Activated naive CD4-positive, alpha-beta T cell treated with anti-CD3 and anti-CD28 coated beads, Interleukin-2, amount 10 ng/mL, durations not matched to agents 7 days and 5 days (primary cell): Measurements from ENCODE around the gene LDLRAD3.

Source experiments
- CTCF ChIA-PET: fragments of 350-600 bp; sonication (Branson Sonifier 250); formaldehyde crosslinking; loops from one replicate; lab custom pipeline; 2021; ENCODE audit warnings: antibody characterized with exemption; lab: Charles Lee
- DNase-seq: peaks from one replicate; pipeline ENCODE4 v3.0.0-alpha.2; 2020
- H3K27ac Mint-ChIP-seq: one replicate; pipeline ENCODE4 v1.8.0; 2021; ENCODE audit warnings: mild to moderate bottlenecking, moderate library complexity, mixed read lengths
- H3K27me3 Mint-ChIP-seq: one replicate; pipeline ENCODE4 v1.8.0; 2021; ENCODE audit warnings: mild to moderate bottlenecking, mixed read lengths
- H3K36me3 Mint-ChIP-seq: one replicate; pipeline ENCODE4 v1.8.0; 2021; ENCODE audit warnings: mixed read lengths
- H3K4me1 Mint-ChIP-seq: one replicate; pipeline ENCODE4 v1.8.0; 2021; ENCODE audit warnings: mixed read lengths
- H3K4me3 Mint-ChIP-seq: one replicate; pipeline ENCODE4 v1.8.0; 2021; ENCODE audit warnings: mild to moderate bottlenecking, moderate library complexity, mixed read lengths
- H3K9me3 Mint-ChIP-seq: one replicate; pipeline ENCODE4 v1.8.0; 2021; ENCODE audit warnings: mixed read lengths

LDLRAD3 gene

DNA sequence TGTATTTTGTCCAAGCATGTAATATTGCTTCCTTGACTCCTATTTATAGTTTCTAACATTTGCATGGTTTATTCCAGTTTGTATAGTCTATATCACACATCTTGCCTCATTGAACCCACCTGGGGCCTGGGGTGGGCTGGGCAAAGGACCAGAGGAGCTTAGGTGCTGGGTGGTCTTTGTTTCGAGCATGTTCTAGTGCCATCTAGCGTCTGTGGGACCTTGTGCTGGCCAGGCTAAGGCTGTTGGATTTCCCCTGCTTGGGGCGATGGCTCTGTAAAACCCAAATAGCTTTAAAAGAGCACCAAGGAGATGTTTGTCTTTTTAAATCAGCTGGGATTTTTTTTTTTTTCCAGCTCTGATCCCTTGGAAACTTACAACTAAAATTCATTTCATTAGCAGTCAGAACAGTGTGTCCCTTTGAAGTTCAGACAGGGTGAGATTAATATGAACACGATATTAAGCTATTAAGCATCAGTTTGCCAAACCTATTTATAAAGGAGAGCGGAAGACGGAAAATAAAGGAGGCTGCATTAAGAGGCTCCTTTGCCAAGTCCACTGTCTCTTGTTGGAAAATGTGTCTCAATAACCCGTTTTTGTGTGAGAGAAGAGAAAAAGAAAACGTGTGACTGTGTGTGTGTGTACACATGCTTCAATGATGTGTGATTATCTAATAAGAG lies 188.0 kb downstream of the LDLRAD3 start:
- DNase-seq, result peak; percentile 30
- H3K4me3 Mint-ChIP-seq, result no peak overlapping the region
- H3K36me3 Mint-ChIP-seq, result no peaks in the 10 kb centered on the region
- CTCF ChIA-PET, result interaction anchor here (0.7 to 2.1 kb wide), 4 partner anchors 14 to 516 kb away, joined by 3 to 9 read pairs (median 3); no protein-coding TSS in a partner anchor
- H3K27me3 Mint-ChIP-seq, result peaks cover 8% of the 10 kb centered on the region
- H3K9me3 Mint-ChIP-seq, result no peaks in the 10 kb centered on the region
- H3K4me1 Mint-ChIP-seq, result no peaks in the 10 kb centered on the region
- H3K27ac Mint-ChIP-seq, result no peak overlapping the region

- no peaks in the 10 kb centered on the region for H3K4me1 Mint-ChIP-seq
- H3K27ac Mint-ChIP-seq, result no peak overlapping the region
- H3K27me3 Mint-ChIP-seq, result peaks cover 8% of the 10 kb centered on the region
- DNase-seq, result no peak
- H3K4me3 Mint-ChIP-seq, result no peak overlapping the region
- no peaks in the 10 kb centered on the region for H3K36me3 Mint-ChIP-seq
- no peaks in the 10 kb centered on the region for H3K9me3 Mint-ChIP-seq
- CTCF ChIA-PET, result no interaction called here
Measured at GRCh38 chr11:36132940-36133339, 189.1 kb downstream of the LDLRAD3 start.

DNA sequence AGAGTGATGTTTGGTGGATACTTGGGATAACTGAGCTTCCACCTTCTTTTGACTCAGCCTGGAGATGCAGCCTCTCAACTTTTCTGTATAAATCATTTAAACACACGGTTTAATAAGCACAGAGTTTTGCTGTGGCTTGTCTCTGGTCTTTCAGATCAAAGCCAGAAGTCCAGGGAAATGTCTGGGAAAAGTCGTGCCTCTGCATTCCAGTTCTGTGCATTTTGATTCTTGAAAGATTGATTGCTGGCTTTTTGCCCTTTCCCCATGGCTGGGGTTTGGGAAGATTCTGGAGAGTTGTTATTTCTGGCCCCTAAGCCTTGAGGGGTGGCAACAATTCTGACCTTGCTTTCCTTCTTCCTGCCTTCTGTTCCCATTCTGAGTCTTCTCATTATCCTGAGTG lies 191.2 kb downstream of the LDLRAD3 start:
- H3K4me1 Mint-ChIP-seq, result no peaks in the 10 kb centered on the region
- peaks cover 7% of the 10 kb centered on the region for H3K27me3 Mint-ChIP-seq
- H3K36me3 Mint-ChIP-seq, result no peaks in the 10 kb centered on the region
- no peak for DNase-seq
- CTCF ChIA-PET, result interaction anchor here (1.0 kb wide), 1 partner anchor 131 kb away, joined by 4 read pairs; no protein-coding TSS in a partner anchor
- no peak overlapping the region for H3K4me3 Mint-ChIP-seq
- no peaks in the 10 kb centered on the region for H3K9me3 Mint-ChIP-seq
- H3K27ac Mint-ChIP-seq, result no peak overlapping the region

DNA sequence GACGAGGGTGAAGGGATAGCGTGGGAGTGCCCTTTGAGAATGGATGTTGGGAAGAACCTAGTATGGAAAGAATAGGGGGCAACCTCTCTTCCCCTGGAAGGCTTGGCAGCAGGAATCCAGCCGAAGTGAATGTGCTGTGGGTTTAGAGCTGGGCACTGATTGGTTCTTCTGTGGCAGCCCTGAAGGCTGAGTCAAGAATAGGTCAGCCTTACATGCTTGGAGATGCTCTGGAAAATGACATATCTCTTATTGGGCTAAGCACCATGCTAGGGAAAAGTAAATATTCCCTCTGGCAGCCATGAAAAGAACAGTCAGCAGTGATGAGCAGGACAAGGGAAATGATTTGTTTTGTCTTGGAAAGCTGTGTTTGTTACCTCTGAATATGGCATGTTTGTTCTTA lies 195.9 kb downstream of the LDLRAD3 start:
- DNase-seq, result no peak
- CTCF ChIA-PET, result no interaction called here
- Mint-ChIP-seq H3K36me3 (no peaks in the 10 kb centered on the region), H3K27ac (no peak overlapping the region), H3K4me1 (no peaks in the 10 kb centered on the region), H3K4me3 (no peak overlapping the region), H3K27me3 (peaks cover 3% of the 10 kb centered on the region), H3K9me3 (no peaks in the 10 kb centered on the region)

DNA sequence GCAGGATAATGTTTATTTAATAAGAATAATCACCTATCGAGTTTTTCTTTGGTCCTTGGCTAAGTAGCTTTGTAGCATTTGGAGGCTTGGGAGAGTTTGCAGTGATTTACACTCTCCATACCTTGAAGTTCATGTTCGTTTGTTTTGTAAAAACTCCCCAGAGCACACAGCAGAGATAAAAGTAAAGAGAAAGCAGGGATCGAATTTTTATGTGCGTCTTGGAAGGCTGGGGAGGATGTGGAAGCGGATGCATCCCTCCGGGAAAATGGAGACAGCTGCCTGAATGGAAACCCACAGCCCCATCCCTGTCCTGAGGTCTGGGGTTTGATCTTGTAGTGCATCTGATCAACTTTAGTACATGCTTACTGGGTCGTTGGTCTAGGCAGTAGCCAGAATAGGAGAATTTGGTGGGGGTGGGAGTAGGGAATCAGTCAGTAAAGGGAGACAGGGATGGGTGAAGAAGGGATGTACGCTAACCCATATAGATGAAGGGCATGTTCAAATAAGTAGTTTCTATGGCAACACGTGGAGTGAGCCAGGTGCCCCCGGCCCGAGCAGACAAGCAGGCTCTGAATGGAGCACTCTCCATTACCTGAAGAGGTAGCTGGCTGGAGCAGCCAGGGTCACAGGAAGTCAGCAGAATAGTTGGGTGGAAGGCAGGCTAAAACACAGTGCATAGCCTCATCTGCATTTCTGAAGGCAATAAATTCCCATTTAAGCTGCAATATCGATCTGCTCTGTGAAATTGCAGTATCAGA lies 197.5 kb downstream of the LDLRAD3 start:
- no peaks in the 10 kb centered on the region for H3K4me1 Mint-ChIP-seq
- CTCF ChIA-PET, result no interaction called here
- no peak overlapping the region for H3K4me3 Mint-ChIP-seq
- no peak overlapping the region for H3K27ac Mint-ChIP-seq
- DNase-seq, result no peak
- peaks cover 3% of the 10 kb centered on the region for H3K27me3 Mint-ChIP-seq
- H3K36me3 Mint-ChIP-seq, result no peaks in the 10 kb centered on the region
- no peaks in the 10 kb centered on the region for H3K9me3 Mint-ChIP-seq

- no peak overlapping the region for H3K4me3 Mint-ChIP-seq
- CTCF ChIA-PET, result interaction anchor here (0.6 kb wide), 1 partner anchor 46 kb away, joined by 3 read pairs; no protein-coding TSS in a partner anchor
- no peaks in the 10 kb centered on the region for H3K4me1 Mint-ChIP-seq
- no peaks in the 10 kb centered on the region for H3K9me3 Mint-ChIP-seq
- H3K27me3 Mint-ChIP-seq, result peaks cover 3% of the 10 kb centered on the region
- H3K27ac Mint-ChIP-seq, result no peak overlapping the region
- H3K36me3 Mint-ChIP-seq, result no peaks in the 10 kb centered on the region
- no peak for DNase-seq
Measured at GRCh38 chr11:36141956-36142355, 198.1 kb downstream of the LDLRAD3 start.

DNA sequence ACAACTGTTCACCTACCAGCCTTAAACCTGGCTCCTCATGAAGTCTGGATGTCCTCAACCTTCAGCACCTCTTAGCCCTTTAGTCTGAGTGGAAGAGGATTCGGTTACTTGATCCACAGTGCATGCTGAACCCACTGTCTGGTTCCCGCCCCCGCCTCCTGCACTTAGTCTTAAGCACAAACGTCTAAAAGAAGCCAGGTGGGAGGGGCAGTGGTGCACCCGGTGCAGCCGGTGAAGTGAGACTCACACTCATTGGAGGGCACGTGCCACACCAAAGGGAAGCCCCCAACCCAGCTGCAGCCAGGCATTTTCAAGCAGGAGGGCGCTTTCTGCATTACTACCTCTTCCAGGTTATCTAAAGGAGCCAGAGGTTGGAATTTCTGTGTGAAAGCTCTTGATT lies 198.6 kb downstream of the LDLRAD3 start:
- H3K9me3 Mint-ChIP-seq, result no peaks in the 10 kb centered on the region
- no peak overlapping the region for H3K4me3 Mint-ChIP-seq
- no peaks in the 10 kb centered on the region for H3K4me1 Mint-ChIP-seq
- peaks cover 3% of the 10 kb centered on the region for H3K27me3 Mint-ChIP-seq
- CTCF ChIA-PET, result interaction anchor here (0.6 kb wide), 1 partner anchor 46 kb away, joined by 3 read pairs; no protein-coding TSS in a partner anchor
- DNase-seq, result no peak
- H3K27ac Mint-ChIP-seq, result no peak overlapping the region
- H3K36me3 Mint-ChIP-seq, result no peaks in the 10 kb centered on the region

DNA sequence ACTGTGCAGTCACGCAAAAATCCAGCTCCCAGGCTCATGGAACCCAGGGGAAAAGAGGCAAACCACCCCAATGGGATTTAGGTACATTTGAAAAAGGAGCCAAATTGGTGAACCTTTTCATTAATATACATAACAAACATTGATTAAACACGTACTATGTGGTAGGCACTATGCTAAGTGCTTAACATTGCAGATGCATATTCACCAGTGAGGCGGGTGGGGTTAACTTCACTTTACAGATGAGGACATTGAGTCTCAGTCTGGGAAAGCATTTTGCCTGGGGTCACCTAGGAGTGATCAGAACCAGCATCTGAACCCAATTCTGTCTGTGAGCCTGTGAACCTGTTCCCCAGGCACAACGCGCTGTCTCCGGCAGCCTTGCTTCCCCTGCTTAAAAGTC lies 199.0 kb downstream of the LDLRAD3 start:
- H3K27ac Mint-ChIP-seq, result no peak overlapping the region
- DNase-seq, result no peak
- peaks cover 3% of the 10 kb centered on the region for H3K27me3 Mint-ChIP-seq
- CTCF ChIA-PET, result no interaction called here
- H3K9me3 Mint-ChIP-seq, result no peaks in the 10 kb centered on the region
- H3K4me3 Mint-ChIP-seq, result no peak overlapping the region
- H3K36me3 Mint-ChIP-seq, result no peaks in the 10 kb centered on the region
- no peaks in the 10 kb centered on the region for H3K4me1 Mint-ChIP-seq

DNA sequence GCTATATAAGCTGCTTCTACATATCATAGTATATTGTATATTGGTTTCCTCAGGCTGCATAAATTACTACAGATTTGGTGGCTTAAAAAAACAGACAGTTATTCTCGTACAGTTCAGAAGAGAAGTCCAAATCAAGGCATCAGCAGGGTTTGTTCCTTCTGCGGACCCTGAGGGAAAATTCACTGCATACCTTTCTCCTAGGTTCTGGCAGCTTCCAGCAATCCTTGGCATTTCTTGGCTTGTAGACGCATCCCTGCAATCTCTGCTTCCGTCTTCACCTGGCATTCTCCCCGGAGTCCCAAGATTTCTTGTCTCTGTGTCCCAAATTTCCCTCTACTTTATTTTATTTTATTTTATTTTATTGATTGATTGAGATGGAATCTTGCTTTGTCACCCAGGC lies 202.6 kb downstream of the LDLRAD3 start:
- no peak for DNase-seq
- peaks cover 3% of the 10 kb centered on the region for H3K27me3 Mint-ChIP-seq
- CTCF ChIA-PET, result no interaction called here
- peaks cover 2% of the 10 kb centered on the region for H3K4me1 Mint-ChIP-seq
- no peak overlapping the region for H3K27ac Mint-ChIP-seq
- H3K4me3 Mint-ChIP-seq, result no peak overlapping the region
- H3K9me3 Mint-ChIP-seq, result no peaks in the 10 kb centered on the region
- no peaks in the 10 kb centered on the region for H3K36me3 Mint-ChIP-seq

DNA sequence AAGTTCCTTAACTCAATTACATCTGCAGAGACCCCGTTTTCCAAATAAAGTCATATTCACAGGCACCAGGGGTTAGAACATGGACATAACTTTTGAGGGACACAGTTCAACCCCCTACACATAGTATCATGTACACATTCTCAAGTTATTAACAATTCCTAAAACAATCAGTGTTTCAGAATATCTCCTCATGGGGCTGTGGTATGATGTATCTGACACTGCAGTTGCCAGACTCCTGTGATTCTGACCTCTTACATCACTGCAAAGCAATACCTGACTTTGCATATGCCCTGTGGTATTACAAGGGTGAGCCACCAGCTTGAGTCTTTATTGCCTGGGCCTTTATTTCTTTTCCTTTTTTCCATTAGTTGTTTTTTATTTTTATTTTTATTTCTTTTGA lies 203.6 kb downstream of the LDLRAD3 start:
- DNase-seq, result no peak
- Mint-ChIP-seq H3K36me3 (no peaks in the 10 kb centered on the region), H3K27me3 (peaks cover under 1% of the 10 kb centered on the region), H3K4me1 (peaks cover 2% of the 10 kb centered on the region), H3K4me3 (no peak overlapping the region), H3K9me3 (no peaks in the 10 kb centered on the region), H3K27ac (no peak overlapping the region)
- CTCF ChIA-PET, result no interaction called here

GRCh38 chr11:36148701-36149100 lies 204.8 kb downstream of the LDLRAD3 start:
- no peak overlapping the region for H3K27ac Mint-ChIP-seq

DNA sequence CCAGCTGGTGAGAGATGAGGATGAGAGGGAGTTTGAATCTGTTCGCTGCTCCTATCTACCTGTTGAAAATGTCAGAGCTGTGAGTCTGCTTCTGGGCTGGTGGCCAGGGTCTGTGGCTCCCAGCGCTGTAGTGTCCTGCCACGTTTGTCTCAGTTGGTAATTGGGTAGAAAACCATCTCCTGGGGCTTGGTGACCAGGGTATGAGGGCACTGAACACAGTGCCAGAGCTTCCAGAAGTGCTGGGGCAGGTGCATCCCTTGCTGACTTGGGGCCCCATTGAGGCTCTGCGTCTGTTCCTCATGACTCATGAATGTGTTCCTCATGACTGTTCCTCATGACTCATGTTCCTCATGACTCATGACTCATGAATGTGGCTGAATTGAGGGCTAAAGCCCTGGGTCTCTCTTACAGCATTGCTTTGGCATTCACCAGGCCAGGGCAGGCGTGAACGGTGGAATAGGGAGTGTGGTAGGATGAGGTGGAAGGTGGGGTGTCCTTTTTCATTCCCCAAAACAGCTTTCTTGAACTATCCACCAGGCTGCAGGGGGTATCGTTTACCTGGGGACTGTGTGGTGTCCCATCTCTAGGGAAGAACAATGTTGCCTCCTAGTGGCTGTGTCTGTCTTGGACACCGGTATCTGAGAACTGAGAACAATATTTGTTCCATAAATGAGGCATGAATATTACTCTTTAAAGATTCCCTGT lies 205.8 kb downstream of the LDLRAD3 start:
- DNase-seq, result peak; percentile 21
- Mint-ChIP-seq H3K9me3 (no peaks in the 10 kb centered on the region), H3K36me3 (no peaks in the 10 kb centered on the region), H3K4me1 (peaks cover 2% of the 10 kb centered on the region), H3K27me3 (no peaks in the 10 kb centered on the region), H3K4me3 (no peak overlapping the region), H3K27ac (no peak overlapping the region)
- CTCF ChIA-PET, result interaction anchor here (1.0 kb wide), 1 partner anchor 535 kb away, joined by 3 read pairs; no protein-coding TSS in a partner anchor

More at GRCh38 chr11:36148701-36149100, 204.8 kb downstream of the LDLRAD3 start:
- H3K4me1 Mint-ChIP-seq, result peaks cover 2% of the 10 kb centered on the region
- H3K36me3 Mint-ChIP-seq, result no peaks in the 10 kb centered on the region
- H3K27me3 Mint-ChIP-seq, result no peaks in the 10 kb centered on the region
- no peaks in the 10 kb centered on the region for H3K9me3 Mint-ChIP-seq
- DNase-seq, result no peak
- H3K4me3 Mint-ChIP-seq, result no peak overlapping the region
- CTCF ChIA-PET, result no interaction called here

DNA sequence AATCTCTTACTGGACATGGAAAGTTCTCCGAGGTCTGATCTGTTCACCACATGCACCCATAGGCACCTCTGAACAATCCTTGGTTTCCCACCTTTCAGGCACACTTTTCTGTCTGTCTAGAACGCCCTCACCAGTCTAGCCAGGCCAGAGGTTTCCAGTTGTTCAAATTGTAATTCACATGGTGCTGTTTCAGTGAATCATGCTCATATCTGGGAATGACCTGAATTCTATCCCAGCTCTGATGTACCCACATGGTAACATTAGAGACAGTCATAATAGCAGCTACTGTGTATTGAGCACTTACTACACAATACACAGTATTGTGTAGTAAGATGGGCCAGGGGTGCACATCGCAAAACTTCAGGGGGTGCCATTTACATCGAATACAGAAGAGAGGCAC lies 207.1 kb downstream of the LDLRAD3 start:
- Mint-ChIP-seq H3K27me3 (no peaks in the 10 kb centered on the region), H3K27ac (no peak overlapping the region), H3K4me1 (peaks cover 2% of the 10 kb centered on the region), H3K4me3 (no peak overlapping the region), H3K9me3 (no peaks in the 10 kb centered on the region), H3K36me3 (no peaks in the 10 kb centered on the region)
- CTCF ChIA-PET, result no interaction called here
- DNase-seq, result no peak

- CTCF ChIA-PET, result no interaction called here
- peaks cover 2% of the 10 kb centered on the region for H3K4me1 Mint-ChIP-seq
- no peak overlapping the region for H3K4me3 Mint-ChIP-seq
- no peak for DNase-seq
- H3K9me3 Mint-ChIP-seq, result no peaks in the 10 kb centered on the region
- no peaks in the 10 kb centered on the region for H3K36me3 Mint-ChIP-seq
- no peak overlapping the region for H3K27ac Mint-ChIP-seq
- no peaks in the 10 kb centered on the region for H3K27me3 Mint-ChIP-seq
Measured at GRCh38 chr11:36151933-36152580, 208.2 kb downstream of the LDLRAD3 start.
